Keratinocyte (primary cell): ENCODE data around the gene ZBED6. TPM values are rescaled to one million over a fixed set of nuclear protein-coding genes. Genes with fewer than 3 reads are reported as not detected.

Experiments used
- DNase-seq: peaks from one replicate; pipeline ENCODE4 v3.0.0-alpha.2; 2011; ENCODE audit warnings: low read depth, missing footprints, low spot score
- FAIRE-seq: peaks from 2 replicates; lab custom pipeline; 2011; peaks lifted over from hg19 to GRCh38; lab: Jason Lieb, UNC
- H2AFZ ChIP-seq: 2 replicates; pipeline ENCODE4 v1.6.0; 2012; ENCODE audit warnings: low read length, control low read depth, inconsistent platforms; ENCODE audit not compliant: control insufficient read depth
- H3K27ac ChIP-seq: 2 replicates; pipeline ENCODE4 v1.5.1; 2011; ENCODE audit warnings: low read length; ENCODE audit not compliant: control insufficient read depth, insufficient read depth
- H3K27me3 ChIP-seq: 3 replicates; pipeline ENCODE4 v1.6.0; 2011; ENCODE audit warnings: low read length; ENCODE audit not compliant: control insufficient read depth, insufficient read depth; ENCODE audit errors: extremely low read depth
- H3K36me3 ChIP-seq, 2 experiments: 2 replicates in 1 of 2; 3 replicates in 1 of 2; pipeline ENCODE4 v1.5.1; 2011; ENCODE audit warnings: low read length in 2 of 2, mild to moderate bottlenecking in 1 of 2; ENCODE audit not compliant: control insufficient read depth in 2 of 2, insufficient read depth in 2 of 2; ENCODE audit errors: extremely low read depth in 1 of 2
- H3K4me1 ChIP-seq: 3 replicates; pipeline ENCODE4 v1.5.1; 2011; ENCODE audit warnings: low read length; ENCODE audit not compliant: control insufficient read depth, insufficient read depth; ENCODE audit errors: extremely low read depth
- H3K4me2 ChIP-seq: 3 replicates; pipeline ENCODE4 v1.6.0; 2011; ENCODE audit warnings: low read depth, low read length; ENCODE audit not compliant: control insufficient read depth, insufficient read depth; ENCODE audit errors: extremely low read depth
- H3K4me3 ChIP-seq, 3 experiments: fragments of 200-600 bp in 1 of 3; sonication (generic) in 1 of 3; 2 replicates in 2 of 3; 3 replicates in 1 of 3; pipeline ENCODE4 v1.5.1; 2011 to 2016; ENCODE audit warnings: low read length in 3 of 3, mild to moderate bottlenecking in 3 of 3, control low read depth in 2 of 3, inconsistent platforms in 1 of 3, low read depth in 1 of 3, mixed read lengths in 1 of 3, mixed run types in 1 of 3, moderate library complexity in 1 of 3; ENCODE audit not compliant: control insufficient read depth in 2 of 3, insufficient read depth in 2 of 3; ENCODE audit errors: extremely low read depth in 1 of 3
- H3K79me2 ChIP-seq: 2 replicates; pipeline ENCODE4 v1.6.0; 2012; ENCODE audit warnings: low read length; ENCODE audit not compliant: control insufficient read depth, insufficient read depth
- H3K9ac ChIP-seq: 3 replicates; pipeline ENCODE4 v1.6.0; 2011; ENCODE audit warnings: low read length; ENCODE audit not compliant: control insufficient read depth, insufficient read depth; ENCODE audit errors: extremely low read depth
- H3K9me1 ChIP-seq: 3 replicates; pipeline ENCODE4 v1.6.0; 2011; ENCODE audit warnings: low read length; ENCODE audit not compliant: control insufficient read depth, insufficient read depth; ENCODE audit errors: extremely low read depth
- H3K9me3 ChIP-seq: 2 replicates; pipeline ENCODE4 v1.5.1; 2012; ENCODE audit warnings: low read depth, low read length; ENCODE audit not compliant: control insufficient read depth
- H4K20me1 ChIP-seq: 3 replicates; pipeline ENCODE4 v1.6.0; 2011; ENCODE audit warnings: low read length; ENCODE audit not compliant: control insufficient read depth, insufficient read depth; ENCODE audit errors: extremely low read depth
- CTCF ChIP-seq, 3 experiments: IDR thresholded peaks in 1 of 3; conservative IDR thresholded peaks in 1 of 3; optimal IDR thresholded peaks in 1 of 3; 2 replicates in 2 of 3; 3 replicates in 1 of 3; pipeline versions ENCODE3 to v1.5.1; 2011; ENCODE audit warnings: low read length in 3 of 3, mild to moderate bottlenecking in 3 of 3, moderate library complexity in 2 of 3, control low read depth in 1 of 3, inconsistent platforms in 1 of 3; ENCODE audit not compliant: insufficient read depth in 2 of 3; ENCODE audit errors: extremely low read depth in 1 of 3
- EZH2 ChIP-seq: IDR thresholded peaks from one replicate; pipeline ENCODE4 v1.6.1; 2012; ENCODE audit warnings: inconsistent platforms, mild to moderate bottlenecking, low read length, moderate library complexity
- dilution Hi-C: fragments of 300-500 bp; cut with MboI; formaldehyde crosslinking; loops from one replicate; pipeline ENCODE4 v1.7.0; 2020; ENCODE audit warnings: low sequenced_read_pairs; ENCODE audit not compliant: extremely low pct_ligation_motif_present
- polyA plus RNA-seq, 5 experiments: library from polyadenylated mRNA; depleted of rRNA in 3 of 5; stranded (reverse) in 3 of 5; stranded (forward) in 1 of 5; unstranded in 1 of 5; fragments of >200 nt; gene quantifications; 1 replicate in 1 of 5; 2 replicates in 3 of 5; 3 replicates in 1 of 5; pipeline versions ENCODE4 v1.2.1 to v1.2.3, GENCODE V29; 2011 to 2012; ENCODE audit warnings: missing spikeins in 2 of 5, low read depth in 1 of 5, low replicate concordance in 1 of 5

The ZBED6 gene
- polyA plus RNA-seq, 1 donor (not counting 4 experiments of a cell fraction or from before 2014, with no cell fraction given), result 8.9 TPM

- H3K79me2 ChIP-seq, result peaks cover 62% of the 10 kb centered on the region
- no peak overlapping the region for H3K27ac ChIP-seq
- no peaks in the 10 kb centered on the region for H3K9me3 ChIP-seq
- no peak overlapping the region for H3K4me2 ChIP-seq
- FAIRE-seq, result no peak
- H3K4me3 ChIP-seq, result no peak overlapping the region
- dilution Hi-C loops, result no loop called here
- no peaks in the 10 kb centered on the region for H3K9me1 ChIP-seq
- no peaks in the 10 kb centered on the region for H3K4me1 ChIP-seq
- H3K27me3 ChIP-seq, result no peaks in the 10 kb centered on the region
- no peak for DNase-seq
- TF ChIP-seq EZH2 (no peak), CTCF (optimal IDR thresholded peaks at IDR 0.05 in 1 of 3, IDR thresholded peaks at IDR 0.05 in 1 of 3, conservative IDR thresholded peaks at IDR 0.05 in 1 of 3; ENCODE audit: extremely low read depth in 1 of 3, insufficient read depth in 2 of 3, low read length in 3 of 3) (no peak)
- H4K20me1 ChIP-seq, result peaks cover 6% of the 10 kb centered on the region
- no peak overlapping the region for H3K9ac ChIP-seq
- H2AFZ ChIP-seq, result no peak overlapping the region
- H3K36me3 ChIP-seq, result peaks cover 8 to 23% of the 10 kb centered on the region in 2 experiments
Observed at GRCh38 chr1:203813581-203814341, 18.3 kb downstream of the ZBED6 start.

- Histone ChIP-seq H3K79me2 (peaks cover 65% of the 10 kb centered on the region), H3K27me3 (no peaks in the 10 kb centered on the region), H3K36me3 (peaks cover 27 to 48% of the 10 kb centered on the region in 2 experiments), H3K27ac (no peak overlapping the region), H3K4me1 (no peaks in the 10 kb centered on the region), H3K9me1 (no peaks in the 10 kb centered on the region), H3K4me3 (no peak overlapping the region), H3K9ac (no peak overlapping the region), H2AFZ (no peak overlapping the region), H3K4me2 (no peak overlapping the region), H3K9me3 (no peaks in the 10 kb centered on the region), H4K20me1 (peaks cover 11% of the 10 kb centered on the region)
- DNase-seq, result no peak
- dilution Hi-C loops, result no loop called here
- no peak for FAIRE-seq
- TF ChIP-seq CTCF (optimal IDR thresholded peaks at IDR 0.05 in 1 of 3, IDR thresholded peaks at IDR 0.05 in 1 of 3, conservative IDR thresholded peaks at IDR 0.05 in 1 of 3; ENCODE audit: extremely low read depth in 1 of 3, insufficient read depth in 2 of 3, low read length in 3 of 3), result no peak
- TF ChIP-seq EZH2, result no peak
Observed at GRCh38 chr1:203818399-203818798, 23.0 kb downstream of the ZBED6 start.
